ENCODE measurements around the gene ZDHHC24. TPM values are rescaled to one million over a fixed set of nuclear protein-coding genes. Genes with fewer than 3 reads are reported as not detected.

Gene ZDHHC24
- total RNA-seq, 1 donor from 2014 or later, result 4.1 TPM

- Histone ChIP-seq H3K36me3 (no peaks in the 10 kb centered on the region), H3K4me1 (no peaks in the 10 kb centered on the region), H3K27ac (no peak overlapping the region), H3K4me2 (no peak overlapping the region), H3K4me3 (no peak overlapping the region), H4K20me1 (ENCODE audit: low read depth) (no peaks in the 10 kb centered on the region), H2AFZ (replicated peaks) (no peak overlapping the region), H3K79me2 (ENCODE audit: low read depth) (no peaks in the 10 kb centered on the region), H3K9ac (no peak overlapping the region), H3K9me3 (ENCODE audit: low read depth) (no peaks in the 10 kb centered on the region), H3F3A (ENCODE audit: low read depth) (no peaks in the 10 kb centered on the region), H3K27me3 (no peaks in the 10 kb centered on the region)
- H3K36me3 Mint-ChIP-seq, result no peaks in the 10 kb centered on the region
- no peaks in the 10 kb centered on the region for H3K4me1 Mint-ChIP-seq
- no peak overlapping the region for H3K27ac Mint-ChIP-seq
- DNase-seq (ENCODE audit: low spot score), result no peak
- H3K4me3 Mint-ChIP-seq, result no peak overlapping the region
- TF ChIP-seq EZH2phosphoT487 (IDR thresholded peaks at IDR 0.05), result no peak
- H3K9me3 Mint-ChIP-seq, result no peaks in the 10 kb centered on the region
- H3K27me3 Mint-ChIP-seq (ENCODE audit: insufficient read depth, low read depth), result no peaks in the 10 kb centered on the region
Observed at GRCh38 chr11:66562907-66563583, 17.2 kb upstream of the ZDHHC24 start.

- H3K27me3 Mint-ChIP-seq (ENCODE audit: insufficient read depth, low read depth), result no peaks in the 10 kb centered on the region
- Histone ChIP-seq H3K27me3 (no peaks in the 10 kb centered on the region), H3K4me3 (no peak overlapping the region)
Observed at GRCh38 chr11:66562275-66562674, 16.4 kb upstream of the ZDHHC24 start.

GRCh38 chr11:66561975-66562248 is 16.1 kb upstream of the ZDHHC24 start:
- Mint-ChIP-seq H3K27me3 (ENCODE audit: insufficient read depth, low read depth) (no peaks in the 10 kb centered on the region), H3K4me3 (no peak overlapping the region), H3K27ac (no peak overlapping the region), H3K9me3 (no peaks in the 10 kb centered on the region), H3K36me3 (no peaks in the 10 kb centered on the region), H3K4me1 (no peaks in the 10 kb centered on the region)
- Histone ChIP-seq H3K36me3 (no peaks in the 10 kb centered on the region), H3K27ac (no peak overlapping the region), H2AFZ (replicated peaks) (no peak overlapping the region), H3F3A (ENCODE audit: low read depth) (no peaks in the 10 kb centered on the region), H3K27me3 (no peaks in the 10 kb centered on the region), H3K4me3 (no peak overlapping the region), H3K9ac (no peak overlapping the region), H4K20me1 (ENCODE audit: low read depth) (no peaks in the 10 kb centered on the region), H3K9me3 (ENCODE audit: low read depth) (no peaks in the 10 kb centered on the region), H3K4me2 (no peak overlapping the region), H3K4me1 (no peaks in the 10 kb centered on the region), H3K79me2 (ENCODE audit: low read depth) (no peaks in the 10 kb centered on the region)
- TF ChIP-seq EZH2phosphoT487 (IDR thresholded peaks at IDR 0.05) (no peak), EZH2 (IDR thresholded peaks at IDR 0.05) (no peak), CTCF (IDR thresholded peaks at IDR 0.05) (no peak)
- DNase-seq (ENCODE audit: low spot score), result no peak

More at GRCh38 chr11:66562275-66562674, 16.4 kb upstream of the ZDHHC24 start:
- H3K4me1 Mint-ChIP-seq, result no peaks in the 10 kb centered on the region
- DNase-seq (ENCODE audit: low spot score), result no peak
- H3K4me1 ChIP-seq, result no peaks in the 10 kb centered on the region
- no peaks in the 10 kb centered on the region for H3K36me3 ChIP-seq
- H3K4me3 Mint-ChIP-seq, result no peak overlapping the region
- H3K27ac ChIP-seq, result no peak overlapping the region
- H3K79me2 ChIP-seq (ENCODE audit: low read depth), result no peaks in the 10 kb centered on the region
- H3K27ac Mint-ChIP-seq, result no peak overlapping the region
- no peaks in the 10 kb centered on the region for H3K9me3 Mint-ChIP-seq
- no peak overlapping the region for H3K9ac ChIP-seq
- H4K20me1 ChIP-seq (ENCODE audit: low read depth), result no peaks in the 10 kb centered on the region
- no peaks in the 10 kb centered on the region for H3F3A ChIP-seq (ENCODE audit: low read depth)
- H3K9me3 ChIP-seq (ENCODE audit: low read depth), result no peaks in the 10 kb centered on the region
- H2AFZ ChIP-seq (replicated peaks), result no peak overlapping the region
- H3K4me2 ChIP-seq, result no peak overlapping the region
- no peak for TF ChIP-seq EZH2phosphoT487 (IDR thresholded peaks at IDR 0.05)
- no peak for TF ChIP-seq EZH2 (IDR thresholded peaks at IDR 0.05)
- TF ChIP-seq CTCF (IDR thresholded peaks at IDR 0.05), result no peak
- H3K36me3 Mint-ChIP-seq, result no peaks in the 10 kb centered on the region

- Histone ChIP-seq H3K9me3 (ENCODE audit: low read depth) (no peaks in the 10 kb centered on the region), H4K20me1 (ENCODE audit: low read depth) (no peaks in the 10 kb centered on the region), H3K4me3 (no peak overlapping the region), H3K4me2 (no peak overlapping the region), H3K4me1 (no peaks in the 10 kb centered on the region), H3K79me2 (ENCODE audit: low read depth) (no peaks in the 10 kb centered on the region), H3F3A (ENCODE audit: low read depth) (no peaks in the 10 kb centered on the region), H3K27ac (no peak overlapping the region), H2AFZ (replicated peaks) (no peak overlapping the region), H3K9ac (no peak overlapping the region), H3K27me3 (no peaks in the 10 kb centered on the region), H3K36me3 (no peaks in the 10 kb centered on the region)
- H3K9me3 Mint-ChIP-seq, result no peaks in the 10 kb centered on the region
- DNase-seq (ENCODE audit: low spot score), result no peak
- no peaks in the 10 kb centered on the region for H3K4me1 Mint-ChIP-seq
- TF ChIP-seq EZH2phosphoT487 (IDR thresholded peaks at IDR 0.05) (no peak), CTCF (IDR thresholded peaks at IDR 0.05) (no peak), EZH2 (IDR thresholded peaks at IDR 0.05) (no peak)
- H3K27me3 Mint-ChIP-seq (ENCODE audit: insufficient read depth, low read depth), result no peaks in the 10 kb centered on the region
- H3K36me3 Mint-ChIP-seq, result no peaks in the 10 kb centered on the region
- peak overlapping the region; percentile 24 for H3K27ac Mint-ChIP-seq
- no peak overlapping the region for H3K4me3 Mint-ChIP-seq
Observed at GRCh38 chr11:66561178-66561974, 15.5 kb upstream of the ZDHHC24 start.

All from neural progenitor cell (in vitro differentiated cells).